Fibroblast of mammary gland (primary cell): Measurements from ENCODE around the gene LIMA1.
A peak's percentile ranks its signal among the peaks of the same experiment; 100 is the strongest.

Experiments
- DNase-seq: peaks from one replicate; pipeline ENCODE4 v3.0.0-alpha.2; 2010; ENCODE audit warnings: low read depth
- H3K4me3 ChIP-seq: 2 replicates; pipeline ENCODE4 v1.5.1; 2011; ENCODE audit warnings: low read depth, mild to moderate bottlenecking, low read length, moderate library complexity; ENCODE audit not compliant: control insufficient read depth
- CTCF ChIP-seq: conservative IDR thresholded peaks from 2 replicates; pipeline ENCODE4 v1.5.1; 2011; ENCODE audit warnings: low read depth, low read length, inconsistent platforms; ENCODE audit not compliant: control insufficient read depth, insufficient read depth

The LIMA1 gene

DNA sequence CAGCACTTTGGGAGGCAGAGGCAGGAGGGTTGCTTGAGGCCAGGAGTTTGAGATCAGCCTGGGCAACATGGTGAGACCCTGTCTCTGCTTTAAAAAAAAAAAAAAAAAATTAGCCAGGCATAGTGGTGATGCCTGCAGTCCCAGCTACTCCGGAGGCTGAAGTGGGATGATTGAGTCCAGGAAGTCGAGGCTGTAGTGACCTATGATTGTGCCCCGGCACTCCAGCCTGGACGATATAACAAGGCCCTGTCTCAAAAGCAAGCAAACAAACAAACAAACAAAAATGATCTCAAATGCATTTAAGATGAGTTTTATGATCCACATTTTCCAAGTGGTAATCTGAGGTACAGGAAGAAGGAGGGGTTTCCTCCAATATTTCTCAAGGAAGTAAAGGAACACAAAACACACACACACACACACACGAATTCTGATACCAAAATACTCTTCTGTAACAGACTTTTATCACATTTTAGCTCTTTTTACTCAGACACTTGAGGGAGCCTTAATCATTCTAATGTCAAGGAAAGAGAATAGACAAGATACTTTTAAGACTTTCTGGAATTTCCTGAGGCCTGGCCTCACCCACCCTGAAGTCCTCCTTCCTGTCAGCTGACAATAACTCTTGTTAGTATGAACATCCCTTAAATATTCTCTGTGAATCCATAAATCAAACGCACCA lies 71.8 kb downstream of the LIMA1 start:
- DNase-seq = peak; percentile 44
- no peak for TF ChIP-seq CTCF
- H3K4me3 ChIP-seq = no peak overlapping the region

DNA sequence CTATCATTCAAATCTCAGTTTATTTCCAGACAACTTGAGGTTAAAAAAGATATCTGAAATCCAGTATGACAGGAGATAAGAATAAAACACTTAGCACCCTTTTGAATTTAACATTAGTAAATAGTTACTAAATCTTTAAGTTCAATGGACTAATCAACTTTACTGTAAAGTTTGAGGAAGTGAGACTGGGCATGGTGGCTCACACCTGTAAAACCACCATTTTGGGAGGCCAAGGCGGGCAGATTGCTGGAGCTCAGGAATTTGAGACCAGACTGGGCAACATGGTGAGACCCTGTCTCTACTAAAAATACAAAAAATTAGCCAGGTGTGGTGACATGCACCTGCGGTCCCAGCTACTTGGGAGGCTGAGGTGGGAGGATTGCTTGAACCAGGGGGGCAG lies 75.9 kb downstream of the LIMA1 start:
- no peak for TF ChIP-seq CTCF
- no peak for DNase-seq

GRCh38 chr12:50205648-50206047 lies 77.7 kb downstream of the LIMA1 start:
- DNase-seq = no peak
- no peak overlapping the region for H3K4me3 ChIP-seq
- no peak for TF ChIP-seq CTCF

More for the DNA sequence above, 75.9 kb downstream of the LIMA1 start:
- no peak overlapping the region for H3K4me3 ChIP-seq

DNA sequence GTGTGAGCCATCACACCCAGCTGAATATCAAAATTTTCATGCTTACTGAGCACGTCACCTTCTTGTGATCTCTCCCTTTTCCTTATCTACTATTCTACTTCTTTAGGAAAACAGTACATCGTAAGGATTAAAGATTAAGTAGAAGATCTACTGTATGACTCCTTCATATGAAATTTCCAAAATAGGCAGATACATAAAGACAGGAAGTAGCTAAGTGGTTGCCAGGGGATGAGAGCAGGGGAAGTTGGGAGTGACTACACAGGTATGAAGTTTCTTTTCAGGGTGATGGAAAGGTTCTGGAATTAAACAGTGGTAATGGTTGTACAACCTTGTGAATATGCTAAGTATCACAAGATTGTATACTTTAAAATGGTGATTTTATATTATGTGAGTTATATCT lies 79.6 kb downstream of the LIMA1 start:
- DNase-seq = no peak
- H3K4me3 ChIP-seq = no peak overlapping the region
- TF ChIP-seq CTCF = no peak

DNA sequence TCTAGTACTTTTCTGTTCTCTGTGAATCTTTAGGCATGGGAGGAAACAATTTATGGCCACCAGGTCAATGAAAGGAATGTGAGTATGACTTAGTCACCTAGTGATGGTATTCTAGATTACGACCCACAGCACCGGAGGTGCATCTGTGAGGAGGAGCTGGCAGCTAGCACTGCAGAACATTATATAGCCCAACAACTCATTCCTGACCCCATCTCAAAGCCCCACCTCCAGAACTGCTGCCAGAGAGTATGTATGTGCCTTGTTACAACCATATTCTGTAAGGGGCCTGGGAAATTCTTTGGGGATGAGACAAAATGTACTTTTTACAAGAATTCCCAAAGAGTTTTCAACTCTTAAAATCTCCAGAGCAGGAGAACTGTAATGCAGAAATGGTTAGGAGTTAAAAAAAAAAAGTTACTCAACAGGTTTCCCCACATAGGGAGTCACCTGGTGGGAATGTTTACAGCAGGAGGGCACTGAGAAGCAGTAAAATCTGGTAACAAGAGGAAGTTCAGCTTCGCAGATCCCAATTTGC lies 81.3 kb downstream of the LIMA1 start:
- no peak for TF ChIP-seq CTCF
- H3K4me3 ChIP-seq = no peak overlapping the region
- DNase-seq = peak; percentile 83

DNA sequence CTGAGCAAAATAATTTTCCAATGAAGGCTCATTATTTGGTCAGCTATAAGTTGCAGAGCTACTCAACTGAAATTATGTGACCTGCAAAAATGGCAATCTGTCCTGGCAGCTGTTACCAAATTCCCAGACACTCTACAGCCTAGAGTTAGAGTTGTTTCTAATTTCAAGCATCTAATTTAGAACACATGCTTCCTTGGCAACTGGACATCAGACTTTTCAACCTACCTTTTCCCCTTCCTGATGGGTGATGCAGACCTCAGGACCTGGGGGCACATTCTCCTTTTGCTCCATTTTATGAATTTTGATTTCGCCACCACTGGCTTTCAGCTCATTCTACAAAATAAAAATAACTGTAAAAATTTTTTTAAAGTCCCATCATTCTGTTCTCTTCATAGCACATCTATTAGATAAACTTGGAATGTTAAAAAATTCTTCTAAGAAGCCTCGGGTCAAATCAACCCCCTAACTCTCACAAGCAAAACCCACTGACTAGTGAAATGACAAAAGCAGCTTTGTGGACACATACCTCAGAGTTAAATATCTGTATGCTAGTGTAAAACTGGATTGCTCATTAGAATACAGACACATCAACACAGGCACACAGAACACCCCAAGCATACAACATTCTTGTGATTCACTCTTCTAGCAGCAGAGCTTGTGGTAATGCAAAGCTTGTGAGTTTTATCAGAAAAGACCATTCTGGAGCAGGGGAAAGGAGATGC lies 82.6 kb downstream of the LIMA1 start:
- TF ChIP-seq CTCF = no peak
- DNase-seq = peak; percentile 49
- no peak overlapping the region for H3K4me3 ChIP-seq
